ENCODE data around the gene XPOT.

The XPOT gene

GRCh38 chr12:64457923-64458322, 53.7 kb downstream of the XPOT start:
- H3K4me3 Mint-ChIP-seq, result peak overlapping the region; percentile 39
- ATAC-seq (replicated peaks; ENCODE audit: extremely low read depth, poor library complexity, severe bottlenecking) (no peak), DNase-seq (ENCODE audit: low spot score in 2 of 2) (no peak)
- no peaks in the 10 kb centered on the region for H3K9me3 Mint-ChIP-seq
- peak overlapping the region; percentile 93 for H3K27ac Mint-ChIP-seq (ENCODE audit: low read depth)
- peaks cover 6% of the 10 kb centered on the region for H3K36me3 Mint-ChIP-seq (ENCODE audit: insufficient read depth)
- peaks cover 54% of the 10 kb centered on the region for H3K4me1 Mint-ChIP-seq
- H3K27me3 Mint-ChIP-seq, result no peaks in the 10 kb centered on the region

- no peaks in the 10 kb centered on the region for H3K27me3 Mint-ChIP-seq
- H3K9me3 Mint-ChIP-seq, result no peaks in the 10 kb centered on the region
- H3K36me3 Mint-ChIP-seq (ENCODE audit: insufficient read depth), result peaks cover 13% of the 10 kb centered on the region
- peaks cover 44% of the 10 kb centered on the region for H3K4me1 Mint-ChIP-seq
- peak overlapping the region; percentile 75 for H3K4me3 Mint-ChIP-seq
- ATAC-seq (replicated peaks; ENCODE audit: extremely low read depth, poor library complexity, severe bottlenecking) (peak; percentile 43), DNase-seq (ENCODE audit: low spot score in 2 of 2) (no peak)
- H3K27ac Mint-ChIP-seq (ENCODE audit: low read depth), result peak overlapping the region; percentile 93
Measured at GRCh38 chr12:64459394-64459891, 55.3 kb downstream of the XPOT start.

- no peak for ATAC-seq (replicated peaks; ENCODE audit: extremely low read depth, poor library complexity, severe bottlenecking)
Measured at GRCh38 chr12:64461634-64462414, 57.6 kb downstream of the XPOT start.

GRCh38 chr12:64466178-64466577, 62.0 kb downstream of the XPOT start:
- H3K4me1 Mint-ChIP-seq, result peaks cover 7% of the 10 kb centered on the region
- no peak overlapping the region for H3K27ac Mint-ChIP-seq (ENCODE audit: low read depth)
- H3K9me3 Mint-ChIP-seq, result no peaks in the 10 kb centered on the region
- H3K4me3 Mint-ChIP-seq, result no peak overlapping the region
- no peaks in the 10 kb centered on the region for H3K27me3 Mint-ChIP-seq
- H3K36me3 Mint-ChIP-seq (ENCODE audit: insufficient read depth), result peaks cover 44% of the 10 kb centered on the region
- ATAC-seq (replicated peaks; ENCODE audit: extremely low read depth, poor library complexity, severe bottlenecking), result no peak
- DNase-seq (ENCODE audit: low spot score in 2 of 2), result no peak

More at GRCh38 chr12:64461634-64462414, 57.6 kb downstream of the XPOT start:
- Mint-ChIP-seq H3K36me3 (ENCODE audit: insufficient read depth) (peaks cover 29% of the 10 kb centered on the region), H3K4me1 (peaks cover 31% of the 10 kb centered on the region), H3K27me3 (no peaks in the 10 kb centered on the region), H3K4me3 (no peak overlapping the region), H3K27ac (ENCODE audit: low read depth) (no peak overlapping the region), H3K9me3 (no peaks in the 10 kb centered on the region)
- DNase-seq (ENCODE audit: low spot score in 2 of 2), result no peak

- Mint-ChIP-seq H3K36me3 (ENCODE audit: insufficient read depth) (peaks cover 41% of the 10 kb centered on the region), H3K27me3 (no peaks in the 10 kb centered on the region), H3K9me3 (no peaks in the 10 kb centered on the region), H3K4me1 (peaks cover 14% of the 10 kb centered on the region), H3K27ac (ENCODE audit: low read depth) (peak overlapping the region; percentile 63), H3K4me3 (no peak overlapping the region)
- ATAC-seq (replicated peaks; ENCODE audit: extremely low read depth, poor library complexity, severe bottlenecking) (no peak), DNase-seq (ENCODE audit: low spot score in 2 of 2) (no peak)
Measured at GRCh38 chr12:64468966-64469365, 64.8 kb downstream of the XPOT start.

- Mint-ChIP-seq H3K4me1 (peaks cover 14% of the 10 kb centered on the region), H3K9me3 (no peaks in the 10 kb centered on the region), H3K27me3 (no peaks in the 10 kb centered on the region), H3K4me3 (no peak overlapping the region), H3K36me3 (ENCODE audit: insufficient read depth) (peaks cover 37% of the 10 kb centered on the region), H3K27ac (ENCODE audit: low read depth) (peak overlapping the region; percentile 63)
- ATAC-seq (replicated peaks; ENCODE audit: extremely low read depth, poor library complexity, severe bottlenecking) (no peak), DNase-seq (ENCODE audit: low spot score in 2 of 2) (no peak)
Measured at GRCh38 chr12:64469455-64470142, 65.4 kb downstream of the XPOT start.

GRCh38 chr12:64470495-64470894, 66.3 kb downstream of the XPOT start:
- no peak for DNase-seq (ENCODE audit: low spot score in 2 of 2)
- Mint-ChIP-seq H3K4me1 (peaks cover 14% of the 10 kb centered on the region), H3K4me3 (no peak overlapping the region), H3K9me3 (no peaks in the 10 kb centered on the region), H3K27me3 (no peaks in the 10 kb centered on the region), H3K27ac (ENCODE audit: low read depth) (no peak overlapping the region), H3K36me3 (ENCODE audit: insufficient read depth) (peaks cover 38% of the 10 kb centered on the region)
- ATAC-seq (replicated peaks; ENCODE audit: extremely low read depth, poor library complexity, severe bottlenecking), result no peak

GRCh38 chr12:64473176-64473575, 69.0 kb downstream of the XPOT start:
- no peak for DNase-seq (ENCODE audit: low spot score in 2 of 2)
- ATAC-seq (replicated peaks; ENCODE audit: extremely low read depth, poor library complexity, severe bottlenecking), result no peak
- peaks cover 22% of the 10 kb centered on the region for H3K4me1 Mint-ChIP-seq
- no peak overlapping the region for H3K4me3 Mint-ChIP-seq
- no peaks in the 10 kb centered on the region for H3K9me3 Mint-ChIP-seq
- peaks cover 36% of the 10 kb centered on the region for H3K36me3 Mint-ChIP-seq (ENCODE audit: insufficient read depth)
- H3K27ac Mint-ChIP-seq (ENCODE audit: low read depth), result peak overlapping the region; percentile 39
- H3K27me3 Mint-ChIP-seq, result no peaks in the 10 kb centered on the region

GRCh38 chr12:64475518-64475917, 71.3 kb downstream of the XPOT start:
- Mint-ChIP-seq H3K36me3 (ENCODE audit: insufficient read depth) (peaks cover 36% of the 10 kb centered on the region), H3K4me1 (peaks cover 15% of the 10 kb centered on the region), H3K27me3 (no peaks in the 10 kb centered on the region), H3K27ac (ENCODE audit: low read depth) (no peak overlapping the region), H3K4me3 (no peak overlapping the region), H3K9me3 (no peaks in the 10 kb centered on the region)
- no peak for ATAC-seq (replicated peaks; ENCODE audit: extremely low read depth, poor library complexity, severe bottlenecking)
- no peak for DNase-seq (ENCODE audit: low spot score in 2 of 2)

GRCh38 chr12:64476844-64477243, 72.7 kb downstream of the XPOT start:
- H3K4me3 Mint-ChIP-seq, result no peak overlapping the region
- peaks cover 15% of the 10 kb centered on the region for H3K4me1 Mint-ChIP-seq
- H3K27me3 Mint-ChIP-seq, result no peaks in the 10 kb centered on the region
- DNase-seq (ENCODE audit: low spot score in 2 of 2), result no peak
- H3K36me3 Mint-ChIP-seq (ENCODE audit: insufficient read depth), result peaks cover 35% of the 10 kb centered on the region
- no peaks in the 10 kb centered on the region for H3K9me3 Mint-ChIP-seq
- ATAC-seq (replicated peaks; ENCODE audit: extremely low read depth, poor library complexity, severe bottlenecking), result no peak
- H3K27ac Mint-ChIP-seq (ENCODE audit: low read depth), result no peak overlapping the region

- H3K27ac Mint-ChIP-seq (ENCODE audit: low read depth), result no peak overlapping the region
- H3K4me1 Mint-ChIP-seq, result peaks cover 8% of the 10 kb centered on the region
- DNase-seq (ENCODE audit: low spot score in 2 of 2), result no peak
- H3K27me3 Mint-ChIP-seq, result no peaks in the 10 kb centered on the region
- no peak for ATAC-seq (replicated peaks; ENCODE audit: extremely low read depth, poor library complexity, severe bottlenecking)
- peaks cover 28% of the 10 kb centered on the region for H3K36me3 Mint-ChIP-seq (ENCODE audit: insufficient read depth)
- H3K9me3 Mint-ChIP-seq, result no peaks in the 10 kb centered on the region
- no peak overlapping the region for H3K4me3 Mint-ChIP-seq
Measured at GRCh38 chr12:64478661-64479060, 74.5 kb downstream of the XPOT start.

- no peaks in the 10 kb centered on the region for H3K27me3 Mint-ChIP-seq
- ATAC-seq (replicated peaks; ENCODE audit: extremely low read depth, poor library complexity, severe bottlenecking) (no peak), DNase-seq (ENCODE audit: low spot score in 2 of 2) (no peak)
- peaks cover 8% of the 10 kb centered on the region for H3K4me1 Mint-ChIP-seq
- no peak overlapping the region for H3K27ac Mint-ChIP-seq (ENCODE audit: low read depth)
- H3K36me3 Mint-ChIP-seq (ENCODE audit: insufficient read depth), result peaks cover 29% of the 10 kb centered on the region
- H3K4me3 Mint-ChIP-seq, result no peak overlapping the region
- no peaks in the 10 kb centered on the region for H3K9me3 Mint-ChIP-seq
Measured at GRCh38 chr12:64480148-64480547, 76.0 kb downstream of the XPOT start.

GRCh38 chr12:64486657-64487056, 82.5 kb downstream of the XPOT start:
- H3K4me1 Mint-ChIP-seq, result no peaks in the 10 kb centered on the region
- DNase-seq (ENCODE audit: low spot score in 2 of 2) (no peak), ATAC-seq (replicated peaks; ENCODE audit: extremely low read depth, poor library complexity, severe bottlenecking) (no peak)
- H3K36me3 Mint-ChIP-seq (ENCODE audit: insufficient read depth), result peaks cover 48% of the 10 kb centered on the region
- H3K27ac Mint-ChIP-seq (ENCODE audit: low read depth), result no peak overlapping the region
- no peak overlapping the region for H3K4me3 Mint-ChIP-seq
- no peaks in the 10 kb centered on the region for H3K27me3 Mint-ChIP-seq
- no peaks in the 10 kb centered on the region for H3K9me3 Mint-ChIP-seq
